T47D (cell line): Measurements from ENCODE around the gene ABCA13.

Experiments
- DNase-seq, 2 experiments: peaks; one replicate each; pipeline versions ENCODE4 v3.0.0 to v3.0.0-alpha.2; 2011 to 2012; ENCODE audit warnings: low read depth in 1 of 2, low spot score in 1 of 2
- JUND ChIP-seq: IDR thresholded peaks from 2 replicates; pipeline ENCODE4 v1.6.1; 2012; ENCODE audit warnings: low read depth
- in situ Hi-C: cut with HindIII; loops from 2 replicates; pipeline ENCODE4 v1.10.0; 2016; ENCODE audit warnings: low sequenced_read_pairs, low pct_unique_long_range_greater_than_20kb

The ABCA13 gene

GRCh38 chr7:48321319-48322010 is 150.2 kb downstream of the ABCA13 start:
- DNase-seq = no peak
- in situ Hi-C loops = no loop called here
- TF ChIP-seq JUND = no peak

GRCh38 chr7:48337012-48337621 is 165.9 kb downstream of the ABCA13 start:
- TF ChIP-seq JUND = no peak
- peak; percentile 50 to 60 for DNase-seq
- in situ Hi-C loops = no loop called here

GRCh38 chr7:48337781-48338180 is 166.5 kb downstream of the ABCA13 start:
- no peak for TF ChIP-seq JUND
- in situ Hi-C loops = no loop called here
- no peak for DNase-seq

- in situ Hi-C loops = no loop called here
- DNase-seq = no peak
- TF ChIP-seq JUND = no peak
Observed at GRCh38 chr7:48347230-48347825, 176.1 kb downstream of the ABCA13 start.

GRCh38 chr7:48350515-48350914 is 179.3 kb downstream of the ABCA13 start:
- in situ Hi-C loops = no loop called here
- no peak for TF ChIP-seq JUND
- no peak for DNase-seq

GRCh38 chr7:48351900-48352299 is 180.6 kb downstream of the ABCA13 start:
- in situ Hi-C loops = no loop called here
- TF ChIP-seq JUND = no peak
- DNase-seq = no peak

GRCh38 chr7:48355346-48355745 is 184.1 kb downstream of the ABCA13 start:
- DNase-seq = no peak
- no peak for TF ChIP-seq JUND
- in situ Hi-C loops = no loop called here

- in situ Hi-C loops = no loop called here
- DNase-seq = no peak
- TF ChIP-seq JUND = no peak
Observed at GRCh38 chr7:48360574-48360973, 189.3 kb downstream of the ABCA13 start.

- DNase-seq = no peak
- in situ Hi-C loops = no loop called here
- TF ChIP-seq JUND = no peak
Observed at GRCh38 chr7:48363174-48363573, 191.9 kb downstream of the ABCA13 start.

- in situ Hi-C loops = no loop called here
- DNase-seq = no peak
Observed at GRCh38 chr7:48365010-48365409, 193.8 kb downstream of the ABCA13 start.

GRCh38 chr7:48366096-48366495 is 194.8 kb downstream of the ABCA13 start:
- DNase-seq = no peak
- in situ Hi-C loops = no loop called here
- no peak for TF ChIP-seq JUND

More at GRCh38 chr7:48365010-48365409, 193.8 kb downstream of the ABCA13 start:
- no peak for TF ChIP-seq JUND

- in situ Hi-C loops = no loop called here
- TF ChIP-seq JUND = no peak
- no peak for DNase-seq
Observed at GRCh38 chr7:48376263-48376662, 205.0 kb downstream of the ABCA13 start.

GRCh38 chr7:48380921-48381320 is 209.7 kb downstream of the ABCA13 start:
- DNase-seq = no peak
- TF ChIP-seq JUND = no peak
- in situ Hi-C loops = no loop called here

GRCh38 chr7:48381571-48381970 is 210.3 kb downstream of the ABCA13 start:
- DNase-seq = no peak
- in situ Hi-C loops = no loop called here
- no peak for TF ChIP-seq JUND
